ENCODE data around the gene UBR3.

DNA sequence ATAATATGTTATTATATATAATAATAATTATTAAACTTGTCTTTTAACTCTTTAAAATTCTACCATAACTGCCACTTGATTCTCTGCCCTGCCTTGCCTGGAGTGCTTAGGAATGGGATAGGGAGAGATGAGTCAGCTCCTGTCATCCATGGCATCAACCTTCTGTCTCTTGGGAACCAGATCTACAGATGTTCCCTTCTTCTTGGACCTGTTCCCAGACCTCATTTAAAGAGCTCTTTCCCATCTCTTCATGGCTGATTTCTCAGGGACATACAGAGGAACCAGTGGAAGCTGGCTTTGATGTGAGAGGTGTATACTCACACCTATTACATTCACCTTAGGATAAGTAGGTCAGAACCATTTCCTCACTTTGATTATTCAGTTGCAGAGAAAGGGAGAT is 195.4 kb downstream of the UBR3 start:
- TF ChIP-seq ZNF263 (CRISPR knock-in tag; IDR thresholded peaks at IDR 0.05; ENCODE audit: low read depth) (no peak), MYBL2 (CRISPR knock-in tag; IDR thresholded peaks at IDR 0.05) (no peak), SMAD3 (CRISPR knock-in tag; IDR thresholded peaks at IDR 0.05; ENCODE audit: borderline replicate concordance) (no peak), CTCF (IDR thresholded peaks at IDR 0.05) (no peak), NFYB (CRISPR knock-in tag; conservative IDR thresholded peaks at IDR 0.05; ENCODE audit: low read depth) (no peak), NFATC4 (CRISPR knock-in tag; IDR thresholded peaks at IDR 0.05) (no peak), FOXK1 (CRISPR knock-in tag; IDR thresholded peaks at IDR 0.05) (no peak), SP1 (CRISPR knock-in tag; conservative IDR thresholded peaks at IDR 0.05) (no peak), ZNF232 (CRISPR knock-in tag; IDR thresholded peaks at IDR 0.05) (no peak), NR1H2 (CRISPR knock-in tag; IDR thresholded peaks at IDR 0.05) (no peak), MAX (CRISPR knock-in tag; IDR thresholded peaks at IDR 0.05) (no peak)
- TF ChIP-seq, protein P1, sequence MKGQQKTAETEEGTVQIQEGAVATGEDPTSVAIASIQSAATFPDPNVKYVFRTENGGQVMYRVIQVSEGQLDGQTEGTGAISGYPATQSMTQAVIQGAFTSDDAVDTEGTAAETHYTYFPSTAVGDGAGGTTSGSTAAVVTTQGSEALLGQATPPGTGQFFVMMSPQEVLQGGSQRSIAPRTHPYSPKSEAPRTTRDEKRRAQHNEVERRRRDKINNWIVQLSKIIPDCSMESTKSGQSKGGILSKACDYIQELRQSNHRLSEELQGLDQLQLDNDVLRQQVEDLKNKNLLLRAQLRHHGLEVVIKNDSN (CRISPR knock-in tag; IDR thresholded peaks at IDR 0.05): no peak

Measured in WTC11 (cell line).